SJSA1 (cell line): ENCODE results near the gene TCF7L1. TPM values are rescaled to one million over a fixed set of nuclear protein-coding genes. Genes with fewer than 3 reads are reported as not detected.
"Not testable (repeated sequence)": the region's sequence is repeated elsewhere in the genome, so short reads cannot be mapped to it uniquely, and the experiment has no call there.

Experiments used
- DNase-seq, 2 experiments: peaks; one replicate each; pipeline ENCODE4 v3.0.0-alpha.2; 2015 to 2020; ENCODE audit warnings: low spot score in 2 of 2, low read depth in 1 of 2
- H3K27ac ChIP-seq: fragments of 250-450 bp; sonication (Bioruptor Pico); 2 replicates; pipeline ENCODE4 v1.5.1; 2020; ENCODE audit warnings: mild to moderate bottlenecking, moderate library complexity
- H3K27me3 ChIP-seq: fragments of 250-450 bp; sonication (Bioruptor Pico); replicated peaks from 2 replicates; pipeline ENCODE4 v1.5.1; 2020; ENCODE audit warnings: mild to moderate bottlenecking, moderate library complexity
- H3K36me3 ChIP-seq: fragments of 250-450 bp; sonication (Bioruptor Pico); 2 replicates; pipeline ENCODE4 v1.5.1; 2020; ENCODE audit warnings: mild to moderate bottlenecking
- H3K4me1 ChIP-seq: fragments of 250-450 bp; sonication (Bioruptor Pico); replicated peaks from 2 replicates; pipeline ENCODE4 v1.6.1; 2021; ENCODE audit warnings: mild to moderate bottlenecking
- H3K4me3 ChIP-seq: fragments of 250-450 bp; sonication (Bioruptor Pico); 2 replicates; pipeline ENCODE4 v1.5.1; 2020; ENCODE audit warnings: mild to moderate bottlenecking
- H3K9me3 ChIP-seq: fragments of 250-450 bp; sonication (Bioruptor Pico); replicated peaks from 2 replicates; pipeline ENCODE4 v1.5.1; 2020; ENCODE audit warnings: mild to moderate bottlenecking
- total RNA-seq: library from RNA; depleted of rRNA; stranded (reverse); fragments of >200 nt; shearing (Covaris generic); gene quantifications from 2 replicates; pipeline ENCODE4 v1.2.3, GENCODE V29; 2014

TCF7L1 gene
- total RNA-seq, 1 experiment from 2014 or later, result 0.68 TPM

DNA sequence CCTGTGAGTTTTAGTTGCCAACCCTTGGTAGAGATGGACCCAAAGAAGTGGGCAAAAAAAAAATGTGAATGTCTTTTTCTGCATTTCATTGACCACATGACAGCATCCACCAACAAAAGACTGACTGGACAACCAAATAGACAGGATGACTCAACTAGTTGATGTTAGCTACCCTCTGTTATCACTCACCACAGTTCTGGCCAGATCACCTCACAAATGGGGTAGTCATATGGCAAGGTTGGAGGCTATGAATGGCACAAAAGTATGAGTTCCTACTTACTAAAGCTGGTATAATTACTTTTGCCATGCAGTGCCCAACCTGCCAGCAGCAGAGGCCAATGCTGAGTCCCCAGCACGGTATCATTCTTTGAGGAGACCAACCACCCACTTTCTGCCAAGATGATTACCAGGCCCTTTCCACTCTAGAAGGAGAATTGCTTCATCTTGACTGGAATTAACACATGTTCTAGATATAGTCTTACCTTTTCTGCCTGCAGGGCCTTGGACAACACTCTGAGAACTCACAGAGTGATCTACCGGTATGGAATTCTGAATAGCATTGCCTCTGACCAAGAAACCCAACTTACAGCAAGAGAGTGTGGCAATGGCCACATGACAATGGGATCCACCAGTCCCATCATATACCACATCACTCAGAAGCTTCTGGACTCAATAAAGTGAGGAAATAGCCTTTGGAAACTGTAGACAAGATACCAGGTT, 20.1 kb upstream of the TCF7L1 start:
- Histone ChIP-seq H3K4me1 (no peaks in the 10 kb centered on the region), H3K36me3 (no peaks in the 10 kb centered on the region), H3K27ac (no peak overlapping the region), H3K27me3 (peaks cover 5% of the 10 kb centered on the region), H3K4me3 (no peak overlapping the region), H3K9me3 (no peaks in the 10 kb centered on the region; the same call in 1 of the 2 replicates)
- DNase-seq, result no peak

- no peak overlapping the region for H3K27ac ChIP-seq
- peaks cover 5% of the 10 kb centered on the region for H3K27me3 ChIP-seq
- no peaks in the 10 kb centered on the region for H3K36me3 ChIP-seq
- no peaks in the 10 kb centered on the region; the same call in 1 of the 2 replicates for H3K9me3 ChIP-seq
- no peak overlapping the region for H3K4me3 ChIP-seq
- no peaks in the 10 kb centered on the region for H3K4me1 ChIP-seq
- no peak for DNase-seq
Observed at GRCh38 chr2:85114586-85115330, 18.4 kb upstream of the TCF7L1 start.

GRCh38 chr2:85116207-85116606, 17.0 kb upstream of the TCF7L1 start:
- Histone ChIP-seq H3K9me3 (no peaks in the 10 kb centered on the region; the same call in 1 of the 2 replicates), H3K36me3 (no peaks in the 10 kb centered on the region), H3K27ac (no peak overlapping the region), H3K4me1 (no peaks in the 10 kb centered on the region), H3K27me3 (peaks cover 5% of the 10 kb centered on the region), H3K4me3 (no peak overlapping the region)
- no peak for DNase-seq

GRCh38 chr2:85119900-85120299, 13.3 kb upstream of the TCF7L1 start:
- DNase-seq, result no peak
- no peak overlapping the region for H3K27ac ChIP-seq
- no peaks in the 10 kb centered on the region for H3K36me3 ChIP-seq
- H3K9me3 ChIP-seq, result no peaks in the 10 kb centered on the region
- no peak overlapping the region for H3K4me3 ChIP-seq
- H3K27me3 ChIP-seq, result peaks cover 5% of the 10 kb centered on the region
- H3K4me1 ChIP-seq, result no peaks in the 10 kb centered on the region

DNA sequence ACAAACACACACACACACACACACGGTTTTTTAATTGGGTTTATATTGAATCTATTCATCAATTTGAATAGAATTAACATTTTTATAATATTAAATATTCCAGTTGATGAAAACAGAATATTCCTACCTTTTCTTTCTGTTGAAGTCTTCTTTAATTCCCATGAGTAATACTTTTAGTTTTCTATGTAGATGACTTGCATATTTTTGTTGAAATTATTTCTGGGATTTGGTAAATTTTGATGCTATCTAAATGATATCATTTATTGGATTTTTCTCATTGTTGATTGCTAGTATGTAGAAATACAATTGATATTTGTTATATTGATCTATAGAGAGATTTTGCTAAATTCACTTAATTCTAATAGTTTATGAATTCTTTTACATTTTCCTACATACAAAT, 12.8 kb upstream of the TCF7L1 start:
- no peak overlapping the region for H3K4me3 ChIP-seq
- H3K4me1 ChIP-seq, result no peaks in the 10 kb centered on the region
- no peaks in the 10 kb centered on the region for H3K36me3 ChIP-seq
- peaks cover 5% of the 10 kb centered on the region for H3K27me3 ChIP-seq
- no peaks in the 10 kb centered on the region for H3K9me3 ChIP-seq
- no peak overlapping the region for H3K27ac ChIP-seq
- no peak for DNase-seq

GRCh38 chr2:85126462-85126861, 6.7 kb upstream of the TCF7L1 start:
- not testable (repeated sequence) for DNase-seq, H3K4me1 ChIP-seq, H3K36me3 ChIP-seq, H3K27ac ChIP-seq, H3K27me3 ChIP-seq, H3K9me3 ChIP-seq, H3K4me3 ChIP-seq

DNA sequence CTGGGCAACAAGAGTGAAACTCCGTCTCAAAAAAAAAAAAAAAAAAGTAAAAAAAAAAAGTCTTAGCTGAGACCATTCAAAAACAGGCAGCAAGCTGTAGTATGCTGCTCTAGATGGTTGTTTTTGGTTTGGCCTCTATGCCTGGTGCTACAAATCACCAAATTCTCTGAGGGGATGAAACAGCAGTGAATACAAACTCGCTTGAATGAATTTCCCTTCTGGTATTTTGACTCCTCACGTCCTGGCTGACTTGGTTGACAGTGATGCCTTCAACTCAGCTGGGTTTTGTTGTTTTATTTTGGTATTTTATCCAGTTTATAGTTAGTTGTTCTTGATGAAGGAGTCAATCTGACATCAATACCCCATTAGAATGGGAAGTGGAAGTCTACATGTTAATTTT, 3.3 kb upstream of the TCF7L1 start:
- Histone ChIP-seq H3K27me3 (no peaks in the 10 kb centered on the region), H3K4me3 (no peak overlapping the region), H3K36me3 (no peaks in the 10 kb centered on the region), H3K9me3 (0 out of 2 replicates have a peak, but pooled peaks cover 3% of the 10 kb centered on the region), H3K27ac (no peak overlapping the region), H3K4me1 (peaks cover 14% of the 10 kb centered on the region)
- no peak for DNase-seq

DNA sequence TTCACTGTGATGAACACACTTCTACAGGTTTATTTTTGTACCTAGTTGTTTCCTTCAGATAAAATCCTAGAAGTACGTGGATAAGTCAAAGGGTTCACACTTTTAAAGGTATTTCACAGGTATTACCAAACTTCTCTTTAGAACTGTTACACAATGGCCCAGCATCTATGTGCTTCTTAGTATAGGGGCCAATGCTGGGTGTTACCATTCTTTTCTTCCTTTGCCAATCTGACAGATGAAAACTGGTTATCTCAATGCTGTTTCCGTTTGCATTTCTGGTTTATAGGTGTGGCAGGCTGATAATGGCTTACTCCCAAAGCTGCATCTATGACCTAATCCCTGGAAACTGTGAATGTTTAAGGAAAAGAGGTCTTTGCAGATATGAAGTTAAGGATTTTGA, 2.8 kb upstream of the TCF7L1 start:
- DNase-seq, result no peak

DNA sequence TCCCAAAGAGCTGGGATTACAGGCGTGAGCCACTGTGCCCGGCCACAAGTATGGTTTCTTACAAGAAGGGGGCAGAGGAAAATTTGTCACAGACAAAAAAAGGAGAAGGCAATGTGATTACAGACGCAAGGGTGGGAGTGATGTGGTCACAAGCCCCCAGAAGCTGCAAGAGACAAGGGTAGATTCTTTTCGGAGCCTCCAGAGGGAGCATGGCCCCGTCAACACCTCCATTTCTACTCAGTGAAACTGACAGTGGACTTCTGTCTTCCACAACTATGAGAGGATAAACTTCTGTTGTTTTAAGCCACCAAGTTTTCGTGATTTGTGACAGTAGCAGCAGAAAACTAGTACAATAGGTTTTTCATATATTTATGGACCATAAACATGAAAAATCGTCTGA, 2.1 kb upstream of the TCF7L1 start:
- peaks cover 14% of the 10 kb centered on the region for H3K4me1 ChIP-seq
- no peaks in the 10 kb centered on the region for H3K27me3 ChIP-seq
- no peak overlapping the region for H3K4me3 ChIP-seq
- peak in 1 of 2 experiments; percentile 24 for DNase-seq
- no peaks in the 10 kb centered on the region for H3K36me3 ChIP-seq
- H3K9me3 ChIP-seq, result 0 out of 2 replicates have a peak, but pooled peaks cover 3% of the 10 kb centered on the region
- H3K27ac ChIP-seq, result no peak overlapping the region

More for the DNA sequence above, 2.8 kb upstream of the TCF7L1 start:
- no peak overlapping the region for H3K4me3 ChIP-seq
- H3K9me3 ChIP-seq, result 0 out of 2 replicates have a peak, but pooled peaks cover 3% of the 10 kb centered on the region
- peaks cover 14% of the 10 kb centered on the region for H3K4me1 ChIP-seq
- H3K27me3 ChIP-seq, result no peaks in the 10 kb centered on the region
- no peaks in the 10 kb centered on the region for H3K36me3 ChIP-seq
- H3K27ac ChIP-seq, result no peak overlapping the region

DNA sequence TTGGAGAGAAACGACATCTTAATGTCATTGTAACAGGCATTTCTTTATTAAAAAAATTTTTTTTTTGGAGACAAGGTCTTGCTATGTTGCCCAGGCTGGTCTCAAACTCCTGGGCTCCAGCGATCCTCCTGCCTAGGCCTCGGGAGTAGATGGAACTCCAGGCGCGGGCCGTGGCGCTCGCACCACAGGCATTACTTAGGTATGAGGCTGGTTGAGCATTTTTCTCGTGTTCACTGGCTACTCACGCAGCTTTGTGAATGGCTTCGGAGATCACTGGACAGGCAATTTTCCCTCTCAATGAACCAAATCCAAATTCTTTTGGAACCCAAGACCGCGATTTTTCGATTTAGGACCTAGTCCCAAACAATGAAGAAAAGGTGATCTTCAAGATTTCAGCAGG, 795 bp upstream of the TCF7L1 start:
- no peaks in the 10 kb centered on the region for H3K27me3 ChIP-seq
- H3K27ac ChIP-seq, result no peak overlapping the region
- peaks cover 14% of the 10 kb centered on the region for H3K4me1 ChIP-seq
- peak overlapping the region; percentile 73 for H3K4me3 ChIP-seq
- 0 out of 2 replicates have a peak, but pooled peaks cover 3% of the 10 kb centered on the region for H3K9me3 ChIP-seq
- no peaks in the 10 kb centered on the region for H3K36me3 ChIP-seq
- DNase-seq, result no peak

DNA sequence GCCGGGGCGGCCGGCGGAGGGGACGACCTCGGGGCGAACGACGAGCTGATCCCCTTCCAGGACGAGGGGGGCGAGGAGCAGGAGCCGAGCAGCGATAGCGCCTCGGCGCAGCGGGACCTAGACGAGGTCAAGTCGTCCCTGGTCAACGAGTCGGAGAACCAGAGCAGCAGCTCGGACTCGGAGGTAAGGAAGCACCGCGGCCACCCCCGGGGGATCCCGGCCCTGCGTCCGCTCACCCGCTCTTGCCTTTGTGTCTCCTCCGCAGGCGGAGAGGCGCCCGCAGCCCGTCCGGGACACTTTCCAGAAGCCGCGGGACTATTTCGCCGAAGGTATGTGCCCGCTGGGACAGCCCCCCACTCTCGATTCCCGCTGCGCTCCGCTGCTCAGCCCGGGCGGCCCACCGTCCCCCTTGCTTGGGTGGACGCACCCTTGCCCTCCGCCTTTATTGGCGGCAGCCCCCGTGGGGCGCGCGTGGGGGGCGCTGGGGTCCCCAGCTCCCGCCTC, 611 bp downstream of the TCF7L1 start:
- Histone ChIP-seq H3K4me1 (peaks cover 14% of the 10 kb centered on the region), H3K27ac (no peak overlapping the region), H3K4me3 (peak overlapping the region; percentile 73), H3K27me3 (no peaks in the 10 kb centered on the region), H3K36me3 (no peaks in the 10 kb centered on the region), H3K9me3 (0 out of 2 replicates have a peak, but pooled peaks cover 3% of the 10 kb centered on the region)
- peak; percentile 66 to 69 for DNase-seq

DNA sequence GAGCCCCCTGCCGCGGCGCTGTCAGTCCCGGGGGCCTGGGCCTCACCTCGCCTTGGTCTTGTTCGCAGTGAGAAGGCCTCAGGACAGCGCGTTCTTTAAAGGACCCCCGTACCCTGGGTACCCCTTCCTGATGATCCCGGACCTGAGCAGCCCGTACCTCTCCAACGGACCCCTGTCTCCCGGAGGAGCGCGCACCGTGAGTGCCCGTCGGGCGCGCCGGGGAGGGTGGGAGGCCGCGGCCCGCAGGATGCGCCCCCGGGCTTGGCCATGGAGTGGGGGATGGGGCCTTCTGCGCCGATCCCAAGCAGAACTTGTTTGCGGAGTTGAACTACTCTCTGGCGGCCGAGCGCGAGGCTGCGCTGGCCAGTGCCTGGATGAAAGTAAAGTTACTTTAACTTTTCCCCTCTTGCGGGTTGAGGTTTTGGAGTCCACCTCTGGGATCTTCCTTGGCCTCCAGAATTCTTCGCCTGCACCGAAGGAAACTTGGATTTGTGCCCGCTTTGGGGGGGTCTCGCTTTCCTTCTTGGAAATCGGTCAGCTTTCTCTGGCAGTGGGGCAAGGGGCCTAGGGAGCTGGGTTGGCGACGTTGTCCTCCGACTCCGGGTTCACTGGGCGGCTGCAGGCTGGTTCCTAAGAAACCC, 1.2 kb downstream of the TCF7L1 start:
- Histone ChIP-seq H3K36me3 (no peaks in the 10 kb centered on the region), H3K27me3 (no peaks in the 10 kb centered on the region), H3K4me1 (peaks cover 14% of the 10 kb centered on the region), H3K4me3 (peak overlapping the region; percentile 73), H3K9me3 (0 out of 2 replicates have a peak, but pooled peaks cover 3% of the 10 kb centered on the region), H3K27ac (no peak overlapping the region)
- DNase-seq, result no peak

GRCh38 chr2:85134896-85135659, 1.9 kb downstream of the TCF7L1 start:
- H3K27me3 ChIP-seq, result no peaks in the 10 kb centered on the region
- no peak overlapping the region for H3K4me3 ChIP-seq
- no peak overlapping the region for H3K27ac ChIP-seq
- H3K9me3 ChIP-seq, result 0 out of 2 replicates have a peak, but pooled peaks cover 3% of the 10 kb centered on the region
- H3K36me3 ChIP-seq, result no peaks in the 10 kb centered on the region
- H3K4me1 ChIP-seq, result peaks cover 14% of the 10 kb centered on the region
- DNase-seq, result peak in 1 of 2 experiments; percentile 16
